Bone marrow (tissue), 2 donors: ENCODE data around the gene SLC24A4.

Experiments used
- DNase-seq, 2 donors: peaks; one replicate each; lab custom pipeline; 2025; lab: John Stamatoyannopoulos, UW

SLC24A4 gene

DNA sequence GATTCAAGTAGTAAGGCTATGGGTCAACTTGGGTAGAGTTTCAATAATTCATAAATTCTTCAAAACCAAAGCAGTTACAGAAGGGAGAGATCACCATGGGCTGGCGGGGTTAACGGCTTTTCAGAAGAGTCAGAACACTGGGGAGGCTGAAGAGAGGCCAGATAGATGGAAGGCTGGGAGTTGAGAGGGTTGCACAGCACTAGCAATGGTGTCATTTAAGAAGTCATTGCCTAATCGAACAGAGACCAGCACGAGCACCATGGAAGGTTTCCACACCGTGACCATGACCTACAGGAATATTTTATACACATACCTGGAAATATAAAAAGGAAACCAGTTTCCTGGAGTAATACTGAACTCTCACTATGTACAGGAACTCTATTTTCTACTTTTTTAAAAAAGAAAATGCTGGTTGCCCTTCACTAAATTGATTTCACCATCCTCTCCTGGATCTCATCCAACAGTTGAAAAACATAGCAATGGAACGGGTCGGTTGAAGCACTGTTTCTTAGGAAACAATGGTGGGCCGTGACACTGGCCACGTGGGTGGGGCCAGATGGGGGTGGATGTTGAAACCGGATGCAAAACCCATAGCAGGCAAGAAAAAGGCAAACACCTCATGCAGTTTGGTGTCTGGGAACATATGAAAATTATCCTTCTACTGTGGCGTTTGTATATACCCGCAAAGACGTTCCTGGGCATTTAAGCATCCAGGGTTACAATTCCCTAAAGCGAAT is 152.7 kb downstream of the SLC24A4 start:
- no peak for DNase-seq

DNA sequence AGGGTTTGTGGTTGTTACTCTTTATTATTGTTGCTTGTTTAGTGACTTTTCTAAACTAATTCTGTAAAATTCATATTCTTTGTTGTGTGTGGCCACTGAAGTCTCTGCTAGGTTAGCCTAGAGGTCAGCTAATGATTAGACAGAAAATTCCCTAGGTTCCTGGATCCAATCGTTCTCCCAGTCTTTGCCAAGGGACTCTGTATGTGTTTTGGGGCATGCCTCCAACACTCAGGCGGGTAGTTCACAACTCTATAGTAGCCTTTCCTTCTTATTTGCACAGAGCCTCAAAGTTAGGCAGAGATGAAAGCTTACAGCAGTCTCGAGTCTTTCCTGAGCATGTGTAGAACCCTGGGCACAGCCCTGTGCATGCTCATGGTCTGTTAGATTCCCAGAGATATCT is 157.9 kb downstream of the SLC24A4 start:
- DNase-seq = no peak

DNA sequence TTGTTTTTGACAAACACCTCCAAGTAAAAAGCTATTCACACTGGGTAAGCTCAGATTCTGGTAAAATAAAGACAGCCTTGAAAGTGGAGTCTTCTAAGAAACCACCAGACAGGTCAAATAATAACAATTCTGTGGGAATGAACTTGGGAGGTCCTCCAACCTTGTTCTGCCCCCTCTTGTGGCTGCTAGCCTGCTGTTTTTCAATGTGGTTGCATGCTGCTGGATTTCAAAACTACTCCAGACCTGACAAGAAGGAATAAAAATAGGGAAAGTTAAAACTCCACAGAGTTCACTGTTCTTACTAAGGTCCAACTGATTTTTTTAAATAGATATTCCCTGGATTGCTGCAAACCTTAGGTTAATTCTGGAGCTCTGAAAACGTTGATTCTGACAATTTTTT is 158.4 kb downstream of the SLC24A4 start:
- no peak for DNase-seq

DNA sequence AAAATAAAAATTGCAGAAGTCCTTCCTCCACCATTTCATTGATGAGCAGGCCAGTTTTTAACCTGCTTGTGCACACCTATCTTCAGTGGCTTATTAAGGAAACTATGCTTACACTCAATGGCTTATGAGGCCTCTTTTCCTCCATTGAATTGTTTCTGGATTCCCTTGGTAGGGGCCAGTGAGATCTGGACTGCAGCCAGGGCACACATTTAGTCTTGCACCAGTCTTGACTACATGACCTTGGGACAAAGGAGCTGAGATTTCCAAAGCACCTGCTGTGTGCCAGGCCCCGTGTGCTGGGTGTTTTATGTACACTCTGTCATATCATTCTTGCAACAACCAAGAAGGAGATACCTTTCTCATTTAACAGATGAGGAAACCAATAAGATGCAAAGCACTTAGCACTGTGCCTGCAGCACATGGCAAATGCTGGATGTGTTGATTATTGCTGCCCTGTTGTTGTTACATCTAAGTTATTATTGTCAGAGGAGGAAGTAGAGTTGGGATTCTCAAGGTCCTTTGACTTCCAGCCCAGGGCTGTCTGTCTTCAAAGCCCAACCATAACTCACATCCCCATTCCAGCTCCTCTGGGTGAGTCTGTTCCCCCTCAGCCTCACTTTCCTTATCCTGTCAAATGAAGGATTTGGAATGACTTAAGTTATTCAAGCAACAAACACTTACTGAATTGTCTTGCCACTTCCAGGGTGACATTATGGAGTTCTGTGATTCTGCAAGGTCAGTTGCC is 159.0 kb downstream of the SLC24A4 start:
- no peak for DNase-seq

DNA sequence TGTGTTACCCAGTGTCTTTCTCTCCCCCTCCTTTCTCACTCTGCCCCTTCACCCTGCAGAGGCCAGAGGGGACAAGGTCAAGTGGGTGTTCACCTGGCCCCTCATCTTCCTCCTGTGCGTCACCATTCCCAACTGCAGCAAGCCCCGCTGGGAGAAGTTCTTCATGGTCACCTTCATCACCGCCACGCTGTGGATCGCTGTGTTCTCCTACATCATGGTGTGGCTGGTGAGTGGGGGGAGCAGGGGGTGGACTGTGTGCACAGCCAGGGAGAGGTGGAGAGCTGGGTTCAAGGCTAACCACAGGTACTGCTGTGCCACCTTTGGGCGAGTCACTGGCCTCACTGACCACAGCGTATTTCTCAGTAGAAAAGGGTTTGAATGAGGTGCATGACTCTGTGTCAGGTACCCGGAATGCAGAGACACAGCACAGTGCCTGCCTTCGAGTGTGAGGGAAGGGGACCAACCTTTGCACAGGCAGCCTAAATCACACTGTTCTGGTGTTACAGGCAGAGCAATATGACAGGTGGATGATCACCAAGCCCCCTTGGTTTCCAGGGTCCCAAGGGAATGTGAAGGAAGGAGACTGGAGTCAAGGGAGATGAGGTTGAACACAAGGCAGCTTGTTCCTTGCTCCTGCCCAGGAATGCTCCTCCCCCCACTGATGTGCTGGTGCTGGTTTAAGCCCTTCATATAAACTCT is 159.8 kb downstream of the SLC24A4 start:
- no peak for DNase-seq

DNA sequence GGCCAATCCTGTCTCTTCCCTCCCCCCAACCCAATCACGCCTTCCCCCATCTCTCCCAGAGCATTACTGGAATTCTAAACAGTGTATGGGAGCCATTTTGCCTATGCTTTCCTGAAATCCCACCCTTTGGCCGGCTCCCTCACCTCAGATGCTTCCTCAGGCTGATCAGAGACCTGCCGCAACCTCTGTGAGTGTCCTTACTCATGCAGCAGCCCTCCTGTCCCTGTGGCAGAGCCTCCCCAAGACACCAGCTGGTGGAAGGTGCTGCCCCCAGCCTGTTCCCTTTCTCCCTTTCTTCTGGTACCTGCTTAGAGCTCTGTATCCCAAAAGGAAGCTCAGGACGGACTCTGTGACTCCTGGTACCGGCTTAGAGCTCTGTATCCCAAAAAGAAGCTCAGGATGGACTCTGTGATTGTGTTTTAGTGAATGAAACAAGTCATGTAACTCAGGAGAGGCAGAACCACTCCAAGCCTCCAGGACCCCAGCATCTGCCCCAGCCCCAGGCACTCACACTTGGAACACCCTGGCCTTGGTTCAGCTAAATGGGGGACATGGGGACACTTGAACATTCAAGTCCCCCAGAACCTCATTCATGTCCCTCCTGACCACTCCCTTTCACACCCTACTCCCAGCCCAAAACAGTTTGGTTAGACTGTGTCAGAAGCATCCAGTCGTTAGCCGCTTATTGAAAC is 161.3 kb downstream of the SLC24A4 start:
- no peak for DNase-seq

DNA sequence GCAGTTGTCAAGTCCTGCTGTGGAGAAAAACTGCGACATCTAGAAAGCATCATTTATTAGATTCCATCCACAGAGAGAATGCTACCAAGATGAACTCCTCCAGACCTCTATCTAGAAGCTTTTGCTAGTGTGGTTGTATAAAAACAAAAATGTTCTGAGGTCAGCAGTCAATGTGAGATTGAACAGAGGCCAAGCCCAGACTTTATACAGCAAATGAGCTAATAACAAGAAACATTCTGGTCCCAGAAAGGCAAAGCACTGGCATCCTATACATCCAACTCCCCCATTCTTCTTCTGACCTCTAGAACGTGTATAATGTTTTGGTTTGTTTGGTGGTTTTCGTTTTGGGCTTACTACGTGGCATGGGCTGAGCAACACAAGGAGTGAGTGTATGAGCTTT is 163.9 kb downstream of the SLC24A4 start:
- no peak for DNase-seq

DNA sequence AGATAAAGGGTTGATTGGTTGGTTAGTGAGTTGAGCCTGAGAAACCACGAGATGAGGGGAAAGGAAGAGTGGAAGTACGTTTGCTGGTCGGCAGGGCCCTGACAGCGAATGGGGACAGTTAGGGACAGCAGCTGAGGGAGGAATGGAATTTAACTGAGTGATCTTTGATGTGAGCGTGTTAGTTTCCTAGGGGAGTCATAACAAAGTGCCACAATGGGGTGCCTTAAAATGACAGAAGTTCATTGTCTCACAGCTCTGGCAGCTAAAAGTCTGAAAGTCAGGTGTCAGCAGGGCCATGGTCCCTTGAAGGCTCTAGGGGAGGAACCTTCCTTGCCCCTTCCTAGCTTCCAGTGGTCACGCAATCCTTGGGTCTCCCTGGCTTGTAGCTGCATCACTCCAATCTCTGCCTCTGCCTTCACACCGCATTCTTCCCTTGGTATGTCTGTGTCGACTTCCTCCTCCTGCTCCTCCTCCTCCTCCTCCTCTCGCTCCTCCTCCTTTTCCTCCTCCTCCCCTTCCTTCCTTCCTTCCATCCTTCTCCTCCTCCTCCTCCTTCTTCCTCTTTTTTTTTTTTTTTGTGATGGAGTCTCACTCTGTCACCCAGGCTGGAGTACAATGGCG is 164.7 kb downstream of the SLC24A4 start:
- no peak for DNase-seq

DNA sequence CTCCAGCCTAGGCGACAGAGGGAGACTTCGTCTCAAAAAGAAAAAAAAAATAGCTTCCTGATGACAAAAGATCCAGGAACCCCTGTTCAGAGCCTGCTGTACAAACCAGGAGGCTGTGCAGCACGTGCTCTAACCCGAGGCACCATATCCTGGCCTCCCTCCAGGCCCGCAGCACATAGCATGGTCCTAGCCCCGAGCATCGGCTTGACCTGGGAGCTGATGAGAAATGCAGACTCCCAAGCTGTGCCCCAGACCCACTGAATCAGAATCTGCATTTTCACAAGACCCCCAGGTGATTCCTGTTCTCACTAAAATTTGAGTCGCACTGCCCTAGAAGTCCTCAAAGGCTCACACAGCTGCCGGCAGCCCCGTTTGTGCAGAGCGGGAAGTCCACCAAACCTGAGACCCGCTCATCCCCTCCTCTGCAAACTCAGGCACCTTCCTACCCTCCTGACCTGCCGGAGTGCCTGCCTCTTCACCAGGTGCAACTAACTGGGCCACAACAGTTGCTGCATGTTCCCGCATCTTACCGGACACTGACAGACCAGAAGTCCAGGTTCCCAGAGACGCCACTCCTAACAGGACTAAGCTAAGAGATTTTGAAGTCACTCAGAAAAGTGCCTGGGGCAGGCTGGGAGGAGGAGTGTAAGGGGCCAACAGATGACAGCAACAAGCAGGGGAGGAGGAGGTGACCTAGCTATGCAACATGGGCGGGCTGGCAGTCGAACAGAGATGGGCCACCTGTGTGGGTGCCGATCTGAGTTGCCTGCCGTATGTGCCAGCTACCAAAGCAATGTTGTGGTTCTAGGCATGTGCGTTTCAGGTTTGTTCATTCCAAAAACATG is 166.7 kb downstream of the SLC24A4 start:
- no peak for DNase-seq

DNA sequence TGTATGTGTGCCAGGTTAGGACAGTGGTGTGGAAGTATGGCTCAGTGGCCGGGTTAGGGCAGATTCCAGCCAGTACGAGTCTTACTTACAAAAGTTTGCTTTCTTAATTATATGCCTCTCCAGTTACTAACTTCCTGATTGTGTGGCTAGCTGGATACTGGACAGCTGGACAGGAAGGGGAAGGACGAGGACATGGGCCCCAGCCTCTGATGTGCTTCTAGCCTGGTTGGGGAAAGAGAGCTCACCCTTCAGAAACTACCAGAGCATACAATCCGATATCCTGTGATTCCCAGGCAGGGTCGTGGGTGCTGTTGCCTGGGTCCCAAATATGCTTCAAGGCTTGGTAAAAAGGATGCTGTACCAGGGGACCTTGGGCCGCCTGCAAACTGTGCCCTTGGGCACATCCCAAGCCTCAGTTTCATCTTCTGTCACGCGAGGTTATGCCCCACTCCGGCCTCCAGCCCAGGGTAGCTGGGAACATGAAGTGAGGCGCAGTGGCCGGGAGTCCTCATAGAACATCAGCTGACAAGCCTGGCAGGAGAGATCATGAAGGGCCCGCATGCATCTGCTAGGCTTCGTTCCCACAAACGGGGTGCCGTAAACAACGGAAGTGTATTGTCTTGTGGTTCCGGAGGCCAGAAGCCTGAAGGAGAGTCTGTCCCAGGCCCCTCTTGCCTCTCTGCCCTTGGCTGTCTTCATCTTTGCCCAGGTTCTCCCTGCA is 167.4 kb downstream of the SLC24A4 start:
- no peak for DNase-seq

DNA sequence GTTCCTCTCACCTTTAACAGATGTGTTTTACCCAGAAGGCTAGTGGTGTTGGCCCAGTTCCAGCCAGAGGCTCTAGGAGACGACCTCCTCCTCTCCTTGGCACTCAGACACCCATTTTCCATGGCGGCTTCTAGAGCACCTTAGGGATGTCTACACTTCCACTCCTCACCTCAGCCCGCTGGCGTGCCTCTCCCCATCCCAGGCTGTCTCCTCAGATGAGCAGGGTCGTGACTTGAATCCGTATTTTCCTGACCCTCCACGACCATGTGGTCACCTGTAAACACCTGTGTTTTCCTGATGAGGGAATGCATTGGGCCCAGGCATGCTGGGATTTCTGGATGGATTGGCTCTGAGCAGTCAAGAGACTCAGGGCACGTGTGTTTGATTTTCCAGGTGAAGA is 168.8 kb downstream of the SLC24A4 start:
- no peak for DNase-seq

DNA sequence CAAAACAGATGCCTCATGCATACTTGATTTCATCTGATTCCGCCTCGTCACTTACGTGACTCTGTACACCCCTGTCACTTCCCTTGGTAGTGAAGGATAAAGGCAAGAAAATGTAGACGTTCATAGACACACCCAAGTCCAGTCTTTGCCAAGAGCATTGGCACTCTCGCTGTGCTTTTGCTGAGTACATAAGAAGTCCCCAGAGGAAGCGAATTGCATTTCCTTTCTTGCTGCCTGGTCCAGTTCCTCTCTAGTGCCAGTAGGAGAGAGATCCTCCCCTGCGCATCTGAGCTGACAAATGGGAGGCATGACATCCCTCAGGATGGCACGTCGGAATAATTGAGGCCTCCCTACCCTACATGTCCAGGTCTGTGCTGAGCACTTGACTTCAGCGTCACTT is 169.3 kb downstream of the SLC24A4 start:
- no peak for DNase-seq

DNA sequence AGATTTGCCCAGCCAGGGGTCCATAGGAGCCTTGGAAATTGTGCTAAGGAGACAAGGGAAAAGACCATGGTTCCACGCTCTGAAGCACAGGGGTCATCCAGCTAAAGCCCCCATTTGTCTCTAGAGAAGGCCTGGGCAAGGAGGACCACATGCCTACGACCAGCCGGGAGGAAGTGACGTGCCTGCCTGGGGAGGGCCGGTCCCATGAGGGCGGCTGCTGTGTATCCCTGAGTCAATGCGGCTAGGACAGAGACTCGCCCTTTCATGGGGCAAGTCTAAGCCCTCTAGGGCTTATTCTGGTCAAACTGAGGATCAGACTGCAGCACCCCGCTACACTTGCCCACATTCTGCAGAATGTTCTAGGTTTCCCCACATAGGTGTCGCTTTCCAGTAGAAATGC is 170.1 kb downstream of the SLC24A4 start:
- DNase-seq = no peak

DNA sequence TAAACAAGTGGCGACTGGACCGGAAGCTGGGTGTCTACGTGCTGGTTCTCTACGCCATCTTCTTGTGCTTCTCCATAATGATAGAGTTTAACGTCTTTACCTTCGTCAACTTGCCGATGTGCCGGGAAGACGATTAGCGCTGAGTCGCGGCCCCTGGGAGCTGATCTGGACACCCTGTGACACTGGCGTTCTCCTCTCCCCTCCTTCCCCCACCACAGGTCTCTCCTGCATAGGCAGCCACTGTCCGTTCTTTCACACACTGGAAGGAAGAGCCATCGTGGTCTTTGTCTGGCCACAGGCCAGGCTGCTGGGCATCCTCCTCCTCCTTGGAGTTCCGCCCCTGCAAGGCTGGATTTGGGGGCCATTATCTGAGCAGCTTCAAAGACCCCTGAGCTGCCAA is 170.5 kb downstream of the SLC24A4 start:
- no peak for DNase-seq

DNA sequence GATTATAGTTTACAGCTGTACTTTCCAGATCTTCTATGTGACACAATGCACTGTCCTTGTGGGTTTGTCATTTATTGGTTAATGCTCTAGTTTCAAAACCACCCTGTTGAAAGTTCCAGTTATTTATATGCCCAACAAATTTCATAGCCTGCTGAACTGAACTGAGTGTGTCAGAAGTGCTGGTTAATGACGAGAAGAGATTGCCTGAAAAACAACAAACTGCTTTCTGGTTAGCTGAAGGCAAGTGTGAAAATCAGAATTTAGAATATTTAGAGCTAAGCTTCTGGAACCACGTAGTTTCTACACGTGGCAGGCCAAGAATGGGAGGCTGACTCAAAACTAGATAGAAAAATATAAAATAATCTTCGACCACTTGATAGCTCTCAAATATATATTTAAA is 171.5 kb downstream of the SLC24A4 start:
- no peak for DNase-seq

DNA sequence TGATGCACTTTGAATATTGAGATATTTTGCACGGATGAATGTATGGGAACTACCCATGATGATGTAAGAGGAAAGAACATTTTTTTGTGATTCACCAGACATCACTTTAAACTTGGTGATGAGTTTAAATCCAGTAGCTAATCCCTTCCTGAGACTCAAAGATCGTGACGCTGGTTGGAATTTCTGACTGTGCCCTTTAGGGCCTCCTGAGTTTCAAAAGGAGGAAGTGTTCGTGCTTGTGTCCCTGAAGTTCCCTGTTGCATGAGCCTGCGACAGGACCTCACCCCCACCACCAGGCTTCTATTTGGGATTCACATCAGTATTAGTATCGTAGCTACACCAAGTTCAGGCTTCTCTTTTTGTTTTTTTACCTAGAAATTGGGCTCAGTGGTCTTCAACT is 172.1 kb downstream of the SLC24A4 start:
- DNase-seq = no peak

DNA sequence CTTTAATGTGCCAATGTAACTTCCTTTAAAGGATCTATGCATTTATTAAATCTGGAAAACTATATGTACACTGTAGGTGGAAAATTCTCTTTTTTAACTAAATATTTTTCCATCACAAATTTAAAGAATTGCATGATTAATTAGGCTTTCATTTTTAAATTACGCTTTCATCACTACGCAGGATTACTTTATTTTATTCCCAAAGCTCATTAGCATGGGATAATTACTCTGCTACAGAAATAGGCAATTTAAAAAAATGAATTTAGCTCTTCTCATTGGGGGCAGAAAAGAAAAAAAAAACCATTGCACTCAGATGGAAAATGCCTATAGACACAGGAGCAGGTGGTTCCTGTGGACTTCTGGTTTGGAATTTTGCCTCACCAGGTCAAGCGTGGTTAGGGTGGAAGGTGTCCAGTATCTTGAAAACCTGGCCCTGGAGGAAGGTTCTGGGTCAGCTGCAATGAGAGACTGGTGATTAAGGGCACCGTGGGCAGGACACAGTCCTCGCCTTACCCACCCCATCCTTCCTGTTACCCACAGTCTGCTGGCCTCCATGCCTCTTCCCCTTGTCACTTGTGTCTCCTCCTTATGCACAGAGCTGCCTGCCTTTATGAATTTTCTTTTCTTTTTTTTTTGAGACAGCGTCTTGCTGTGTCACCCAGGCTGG is 173.4 kb downstream of the SLC24A4 start:
- no peak for DNase-seq

DNA sequence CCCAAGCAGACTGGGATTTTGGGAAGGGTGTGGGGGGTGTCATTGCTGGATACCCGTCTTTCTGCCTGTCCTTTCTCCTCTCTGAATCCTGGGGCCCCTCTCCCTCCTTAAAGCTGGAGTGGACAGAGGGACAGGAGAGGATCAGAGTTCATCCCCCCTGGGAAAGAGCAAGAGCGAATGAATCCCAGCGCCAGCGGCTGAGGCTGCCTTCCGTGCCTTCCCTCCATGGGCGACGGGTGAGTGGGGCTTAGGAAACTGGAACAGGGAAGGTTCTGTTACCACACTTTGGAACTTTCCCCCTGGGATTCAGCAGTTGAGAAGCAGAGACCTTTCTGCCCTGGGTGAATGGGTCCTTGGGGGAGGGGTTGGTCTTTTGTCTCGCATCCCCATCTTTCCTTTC is 174.4 kb downstream of the SLC24A4 start:
- no peak for DNase-seq

DNA sequence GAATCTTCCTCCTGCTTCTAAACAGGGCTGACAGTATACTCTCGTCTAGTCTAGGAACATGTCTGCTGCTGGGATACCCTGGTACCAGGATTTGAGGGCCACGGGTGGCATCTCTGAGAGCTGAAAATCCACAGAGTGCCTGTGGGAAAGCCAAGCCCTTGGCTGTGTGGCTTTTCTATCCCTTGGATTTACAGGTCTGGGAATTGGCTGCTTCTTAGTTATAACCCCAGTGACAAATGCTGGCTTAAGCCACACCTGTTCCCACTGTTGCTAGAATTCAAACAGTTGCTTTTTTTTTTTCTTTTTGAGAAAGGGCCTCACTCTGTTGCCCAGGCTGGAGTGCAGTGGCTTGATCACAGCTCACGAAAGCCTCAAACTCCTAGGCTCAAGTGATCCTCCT is 176.3 kb downstream of the SLC24A4 start:
- no peak for DNase-seq

DNA sequence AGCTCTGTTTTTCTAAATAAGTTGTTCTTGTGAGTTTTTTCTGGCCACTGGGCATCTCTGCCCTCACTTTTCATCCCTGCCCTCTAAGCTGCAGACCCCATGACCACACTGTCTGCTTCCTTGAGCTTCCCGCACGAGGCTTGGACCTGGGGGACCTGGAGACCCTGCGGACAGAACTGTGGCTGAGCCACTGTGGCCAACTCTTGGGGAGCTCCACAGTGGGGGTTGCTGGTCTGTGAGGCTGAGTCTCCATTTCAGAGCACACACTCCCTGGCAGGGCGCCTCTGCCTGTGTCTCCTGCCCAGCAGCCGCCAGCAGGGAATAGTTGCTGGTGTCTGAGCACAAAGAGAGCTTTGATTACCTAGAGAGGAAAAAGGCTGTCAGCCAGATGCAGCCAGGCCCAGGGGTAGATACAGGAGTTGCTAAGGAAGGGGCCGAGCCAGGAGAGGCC is 177.6 kb downstream of the SLC24A4 start:
- DNase-seq = no peak
